ENCODE measurements around the gene MSH3.
"Not testable (repeated sequence)": the region's sequence is repeated elsewhere in the genome, so short reads cannot be mapped to it uniquely, and the experiment has no call there.

GRCh38 chr5:80846422-80846821, 192.0 kb downstream of the MSH3 start:
- TF ChIP-seq, protein P1, sequence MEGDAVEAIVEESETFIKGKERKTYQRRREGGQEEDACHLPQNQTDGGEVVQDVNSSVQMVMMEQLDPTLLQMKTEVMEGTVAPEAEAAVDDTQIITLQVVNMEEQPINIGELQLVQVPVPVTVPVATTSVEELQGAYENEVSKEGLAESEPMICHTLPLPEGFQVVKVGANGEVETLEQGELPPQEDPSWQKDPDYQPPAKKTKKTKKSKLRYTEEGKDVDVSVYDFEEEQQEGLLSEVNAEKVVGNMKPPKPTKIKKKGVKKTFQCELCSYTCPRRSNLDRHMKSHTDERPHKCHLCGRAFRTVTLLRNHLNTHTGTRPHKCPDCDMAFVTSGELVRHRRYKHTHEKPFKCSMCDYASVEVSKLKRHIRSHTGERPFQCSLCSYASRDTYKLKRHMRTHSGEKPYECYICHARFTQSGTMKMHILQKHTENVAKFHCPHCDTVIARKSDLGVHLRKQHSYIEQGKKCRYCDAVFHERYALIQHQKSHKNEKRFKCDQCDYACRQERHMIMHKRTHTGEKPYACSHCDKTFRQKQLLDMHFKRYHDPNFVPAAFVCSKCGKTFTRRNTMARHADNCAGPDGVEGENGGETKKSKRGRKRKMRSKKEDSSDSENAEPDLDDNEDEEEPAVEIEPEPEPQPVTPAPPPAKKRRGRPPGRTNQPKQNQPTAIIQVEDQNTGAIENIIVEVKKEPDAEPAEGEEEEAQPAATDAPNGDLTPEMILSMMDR (IDR thresholded peaks at IDR 0.05) = not testable (repeated sequence)
- not testable (repeated sequence) for TF ChIP-seq ZFX (IDR thresholded peaks at IDR 0.05; ENCODE audit: borderline replicate concordance)
